GM21515 (cell line): Measurements from ENCODE around the gene AUNIP.
"Not testable (repeated sequence)": the region's sequence is repeated elsewhere in the genome, so short reads cannot be mapped to it uniquely, and the experiment has no call there.

Experiments
- ATAC-seq: cut with Tn5 transposase; IDR thresholded peaks from one replicate; pipeline ENCODE4 v1.9.1; 2021; ENCODE audit not compliant: unreplicated experiment

AUNIP gene

GRCh38 chr1:25867210-25867991 lies 8.1 kb upstream of the AUNIP start:
- ATAC-seq: no peak

- no peak for ATAC-seq
Observed at GRCh38 chr1:25866288-25866687, 7.0 kb upstream of the AUNIP start.

- ATAC-seq: no peak
Observed at GRCh38 chr1:25864434-25864833, 5.2 kb upstream of the AUNIP start.

DNA sequence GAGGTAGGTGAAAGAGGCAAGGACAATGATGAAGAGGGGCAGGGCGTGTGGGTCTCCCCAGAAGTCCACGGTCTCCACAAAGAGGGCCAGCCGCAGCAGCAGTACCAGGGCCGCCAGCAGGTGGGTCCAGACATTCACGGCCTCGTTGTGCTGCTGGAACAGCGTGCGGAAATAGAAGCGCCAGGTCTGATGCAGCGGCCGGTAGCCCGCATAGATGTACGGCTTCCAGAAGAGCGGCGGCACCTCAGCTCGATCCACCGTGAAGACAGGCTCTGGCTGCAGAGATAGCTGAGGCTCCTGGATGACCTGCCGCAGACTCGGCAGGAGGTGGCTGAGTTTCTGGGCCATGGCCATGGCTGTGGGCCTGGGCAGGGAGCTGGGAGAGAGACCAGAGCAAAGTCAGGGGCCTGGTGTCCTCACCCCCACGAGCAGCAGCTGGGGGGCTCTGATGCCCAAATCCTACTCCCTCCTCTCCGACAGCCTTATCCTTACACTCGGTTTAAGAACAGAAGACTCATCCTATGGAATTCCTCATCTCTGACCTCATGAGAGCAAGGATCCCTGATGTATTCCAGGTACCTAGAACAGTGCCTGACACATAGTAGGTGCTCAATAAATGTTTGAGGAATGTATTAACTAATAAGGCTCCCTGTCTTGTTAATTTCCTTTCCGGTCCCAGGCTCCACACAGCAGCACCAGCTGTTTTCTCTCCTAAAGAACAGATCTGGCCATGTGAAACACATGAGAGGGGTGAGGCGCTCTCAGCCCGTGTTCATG lies 4.4 kb upstream of the AUNIP start:
- ATAC-seq: no peak

DNA sequence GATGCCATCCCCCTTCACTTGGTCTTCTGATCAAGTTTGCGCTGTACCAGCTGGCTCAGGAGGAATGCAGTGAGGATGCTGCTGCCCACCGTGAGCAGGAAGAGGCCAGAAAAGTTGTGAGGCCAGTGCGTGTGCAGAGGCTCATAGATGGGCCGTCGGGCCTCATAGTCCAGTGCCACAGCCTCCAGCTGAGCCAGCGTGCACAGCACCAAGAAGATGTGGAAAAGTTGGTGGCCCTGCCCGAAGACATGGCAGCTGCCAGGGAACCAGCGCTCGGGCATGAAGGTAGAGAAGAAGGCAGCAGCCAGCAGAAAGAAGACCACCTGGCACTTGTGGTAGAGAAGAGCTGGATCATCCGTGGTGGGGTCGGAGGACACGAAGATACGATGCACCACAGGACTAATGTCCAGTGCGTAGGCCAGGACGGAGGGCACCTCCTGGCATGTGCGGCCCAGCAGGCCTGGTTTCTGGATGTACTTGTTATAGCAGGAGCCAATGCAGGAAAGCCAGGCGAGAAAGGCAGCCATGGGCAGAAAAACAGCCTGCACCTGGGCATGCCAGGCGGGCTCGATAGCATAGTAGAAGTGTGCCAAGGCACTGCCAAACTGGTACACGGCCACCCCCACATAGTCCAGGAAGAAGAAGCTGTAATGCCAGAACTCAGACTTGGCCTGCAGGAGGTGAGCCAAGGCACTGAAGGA lies 3.7 kb upstream of the AUNIP start:
- ATAC-seq: no peak

DNA sequence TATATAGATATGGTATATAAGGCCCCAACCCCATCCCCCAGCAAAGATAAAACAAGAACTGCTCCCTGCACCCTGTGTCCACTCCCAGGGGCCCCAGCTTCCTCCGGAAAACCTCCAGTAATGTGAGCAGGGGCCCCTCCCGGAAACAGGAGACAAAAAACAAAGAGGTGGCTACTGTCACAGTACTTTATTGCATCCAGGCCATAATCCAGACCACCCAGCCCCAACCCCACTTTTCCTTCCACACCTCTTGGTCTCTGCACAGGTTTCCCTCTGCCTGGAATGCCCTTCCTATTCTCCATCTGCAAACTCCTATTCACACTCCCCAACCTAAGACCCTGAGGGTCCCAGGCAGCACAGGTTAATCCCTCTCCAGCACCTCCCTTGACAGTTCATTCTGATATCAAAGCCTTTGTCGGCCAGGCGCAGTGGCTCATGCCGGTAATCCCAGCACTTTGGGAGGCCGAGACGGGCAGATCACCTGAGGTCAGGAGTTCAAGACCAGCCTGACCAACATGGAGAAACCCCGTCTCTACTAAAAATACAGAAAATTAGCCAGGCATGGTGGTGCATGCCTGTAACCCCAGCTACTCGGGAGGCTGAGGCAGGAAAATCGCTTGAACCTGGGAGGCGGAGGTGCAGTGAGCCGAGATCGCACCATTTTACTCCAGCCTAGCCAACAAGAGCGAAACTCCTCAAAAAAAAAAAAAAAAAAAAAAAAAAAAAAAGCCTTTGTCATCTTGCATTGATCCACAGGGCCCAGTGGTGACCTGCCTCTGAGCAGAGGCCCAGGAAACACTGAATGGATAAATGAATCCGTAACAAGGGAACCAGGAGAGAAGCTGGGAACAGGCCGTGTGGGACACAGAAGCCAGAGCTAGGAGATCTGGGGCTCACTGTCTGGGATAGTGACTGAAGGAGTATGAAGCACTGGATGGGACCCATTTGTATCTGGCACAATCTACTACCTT lies 2.3 kb upstream of the AUNIP start:
- ATAC-seq: no peak

DNA sequence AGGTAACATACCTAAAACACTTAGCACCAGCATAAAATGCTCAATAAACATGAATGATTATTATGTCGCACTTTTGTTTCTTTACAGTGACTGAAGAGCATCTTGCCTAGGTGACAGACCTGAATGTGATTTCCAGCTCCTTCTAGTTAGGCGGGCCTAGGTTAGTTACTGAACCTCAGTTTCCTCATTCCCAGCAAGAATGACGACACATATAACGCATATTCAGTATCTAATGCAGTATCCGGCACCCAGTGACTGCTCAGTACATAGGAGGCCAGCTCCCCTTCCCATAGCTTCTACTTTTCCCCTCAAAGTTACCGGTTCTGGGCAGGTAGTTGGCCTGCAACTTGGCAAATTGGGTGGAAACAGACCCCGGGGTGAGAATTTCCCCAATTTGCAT lies 763 bp downstream of the AUNIP start:
- no peak for ATAC-seq

GRCh38 chr1:25856856-25857255 lies 2.4 kb downstream of the AUNIP start:
- ATAC-seq: no peak

GRCh38 chr1:25854554-25854953 lies 4.7 kb downstream of the AUNIP start:
- no peak for ATAC-seq

DNA sequence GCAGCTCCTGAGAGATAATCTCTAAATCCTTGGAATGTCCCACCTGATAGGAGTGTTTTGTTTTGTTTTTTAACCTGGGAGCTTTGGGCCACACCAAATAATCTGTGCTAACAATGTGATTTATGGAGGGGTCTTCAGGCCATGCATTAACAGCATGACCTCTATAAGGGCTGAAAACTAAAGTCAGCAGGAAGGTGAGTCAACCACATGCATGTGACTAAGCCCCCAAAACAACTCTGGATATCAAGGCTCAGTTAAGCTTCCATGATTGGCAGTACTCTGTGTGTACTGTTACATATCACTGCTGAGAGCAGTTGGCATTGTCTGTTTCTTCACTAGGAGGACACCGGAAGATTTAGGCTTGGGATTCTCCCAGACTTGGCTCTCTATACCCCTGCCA lies 10.7 kb downstream of the AUNIP start:
- ATAC-seq: no peak

DNA sequence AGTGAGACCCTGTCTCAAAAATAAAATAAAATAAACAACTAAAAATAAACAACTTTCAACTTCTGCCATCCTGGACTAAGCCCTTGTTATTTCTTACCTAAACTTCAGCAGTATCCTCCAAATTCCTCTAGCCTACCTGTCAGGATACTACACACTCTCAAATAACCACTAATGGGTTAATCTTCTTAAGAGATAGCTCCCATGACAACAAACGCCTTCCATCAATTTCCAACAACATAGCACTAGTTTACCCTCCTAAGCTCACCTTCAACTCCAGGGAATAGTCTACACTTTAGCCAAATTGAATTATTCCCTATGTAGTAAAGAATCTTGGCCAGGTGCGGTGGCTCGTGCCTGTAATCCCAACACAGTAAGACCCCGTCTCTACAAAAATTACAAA lies 11.3 kb downstream of the AUNIP start:
- ATAC-seq: no peak

- no peak for ATAC-seq
Observed at GRCh38 chr1:25845664-25846063, 13.6 kb downstream of the AUNIP start.

DNA sequence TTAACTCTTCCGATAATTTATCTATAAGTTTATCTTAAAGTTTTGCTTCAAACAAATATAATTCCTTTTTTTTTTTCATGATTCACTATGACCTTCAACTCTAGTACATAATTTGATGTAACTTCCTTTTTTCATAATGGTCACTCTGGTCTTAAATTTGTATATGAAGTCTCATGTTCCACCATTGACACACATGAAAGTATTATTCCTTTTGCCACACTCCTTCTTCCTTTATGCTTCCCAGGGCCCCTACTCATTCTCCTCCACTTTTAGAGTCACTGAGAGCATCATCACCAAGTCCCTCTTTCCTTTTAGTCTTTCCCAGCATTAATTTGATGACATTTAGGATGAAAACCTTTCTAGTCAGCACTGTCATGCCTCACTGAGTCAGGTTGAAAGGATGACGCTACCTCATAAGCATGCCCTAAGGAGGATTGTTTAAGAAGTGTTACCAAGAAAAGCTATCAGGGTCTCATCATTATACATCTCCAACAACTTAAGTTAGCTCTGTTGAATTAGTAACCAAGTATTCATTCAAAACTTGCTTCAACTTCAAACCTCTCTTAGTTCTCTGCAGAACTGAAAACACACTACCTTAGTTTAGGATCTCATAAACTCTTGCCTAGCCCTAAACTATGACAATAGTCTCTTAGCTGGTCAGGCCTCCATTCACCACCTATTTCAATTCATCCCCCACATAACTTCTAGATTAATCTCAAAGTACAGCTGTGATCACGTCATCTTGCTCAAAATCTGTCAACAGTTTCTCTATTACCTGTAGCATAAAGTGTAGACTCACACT lies 14.5 kb downstream of the AUNIP start:
- no peak for ATAC-seq

GRCh38 chr1:25843483-25843882 lies 15.8 kb downstream of the AUNIP start:
- no peak for ATAC-seq

- ATAC-seq: not testable (repeated sequence)
Observed at GRCh38 chr1:25839808-25840207, 19.4 kb downstream of the AUNIP start.

- ATAC-seq: no peak
Observed at GRCh38 chr1:25837262-25837875, 21.9 kb downstream of the AUNIP start.

DNA sequence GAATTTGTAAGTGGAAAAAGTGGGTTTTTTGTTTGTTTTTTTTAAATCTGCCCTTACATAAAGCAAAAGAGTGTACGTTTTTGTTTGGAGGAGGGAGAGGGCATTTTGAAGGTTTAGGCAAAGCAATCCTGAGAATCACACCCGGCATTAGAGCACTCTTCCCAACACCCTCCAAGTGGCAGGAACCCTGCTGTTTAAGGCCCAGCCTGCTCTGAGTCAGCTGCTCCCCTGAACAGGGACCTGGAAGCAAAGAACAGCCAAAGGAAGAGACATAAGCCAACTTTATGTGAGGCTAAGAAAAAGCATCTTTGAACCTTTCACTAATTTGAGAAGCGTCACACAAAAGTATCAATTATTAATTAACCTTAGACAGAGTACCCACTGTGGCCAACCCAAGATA lies 22.6 kb downstream of the AUNIP start:
- no peak for ATAC-seq

DNA sequence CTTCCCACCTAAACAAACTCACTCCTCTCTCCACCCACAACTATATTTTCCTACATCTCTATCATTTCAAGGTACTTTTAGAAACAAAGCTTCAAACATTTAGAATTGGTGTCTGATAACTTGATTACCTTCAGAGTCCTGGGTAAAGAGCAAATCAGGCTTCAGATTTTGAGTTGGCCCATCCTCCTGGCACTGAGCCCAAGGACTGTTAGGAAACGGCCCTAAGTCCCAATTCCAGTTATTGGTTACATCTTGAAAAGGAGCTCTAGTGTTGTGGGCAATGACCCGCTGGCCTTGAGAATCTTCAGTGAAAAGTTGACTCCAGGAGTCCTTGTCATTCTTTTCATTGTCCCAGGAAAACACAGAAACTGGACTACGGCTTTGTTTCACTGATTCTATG lies 24.4 kb downstream of the AUNIP start:
- no peak for ATAC-seq

DNA sequence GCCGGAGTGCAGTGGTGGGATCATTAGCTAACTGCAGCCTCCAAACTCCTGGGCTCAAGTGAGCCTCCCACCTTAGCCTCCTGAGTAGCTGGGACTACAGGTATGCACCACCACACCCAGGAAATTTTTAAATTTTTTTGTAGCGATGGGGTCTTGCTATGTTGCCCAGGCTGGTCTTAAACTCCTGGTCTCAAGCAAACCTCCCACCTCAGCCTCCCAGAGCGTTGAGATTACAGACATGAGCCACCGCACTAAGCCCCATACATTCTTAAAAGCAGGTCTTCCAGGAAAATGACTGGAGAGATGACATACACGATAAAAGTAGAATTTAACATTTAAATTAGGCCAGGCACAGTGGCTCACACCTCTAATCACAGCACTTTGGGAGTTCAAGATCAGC lies 26.1 kb downstream of the AUNIP start:
- no peak for ATAC-seq
